Activated CD4-positive, alpha-beta T cell treated with anti-CD3 and anti-CD28 coated beads, Interleukin-2, amount 50 U/mL, for 24 hours (primary cell): Measurements from ENCODE around the gene CSHL1.

Experiments
- DNase-seq, 2 donors: peaks; one replicate each; pipeline ENCODE4 v3.0.0-alpha.2; 2020; ENCODE audit warnings: low read depth in 1 of 2, low spot score in 1 of 2

CSHL1 gene

DNA sequence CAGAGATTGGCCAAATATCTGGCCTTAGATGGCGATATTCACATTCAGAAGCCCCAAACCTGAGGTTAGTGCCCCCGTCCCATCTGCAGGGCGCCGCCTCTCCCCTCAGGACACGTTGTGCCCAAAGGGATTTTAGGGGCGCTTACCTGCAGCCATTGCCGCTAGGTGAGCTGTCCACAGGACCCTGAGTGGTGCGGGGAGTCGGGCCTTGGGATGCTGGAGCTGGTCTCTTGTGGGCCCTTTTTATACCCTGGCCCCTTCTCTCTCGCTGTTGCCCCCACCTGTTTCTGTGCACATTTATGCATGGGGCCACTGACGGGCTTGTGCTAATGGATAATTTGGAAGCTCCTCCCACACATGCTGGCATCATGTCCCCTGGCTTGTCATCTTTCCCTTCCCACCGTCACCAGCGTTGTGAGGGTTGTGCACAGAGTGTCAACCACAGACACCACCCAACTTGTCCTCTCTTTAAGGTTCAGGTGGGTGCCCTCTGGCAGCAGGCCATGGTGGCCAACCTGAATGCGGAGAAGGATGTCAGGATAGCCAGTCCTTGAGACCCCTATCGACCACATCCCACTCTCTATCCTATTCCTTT lies at the start of gene CSHL1:
CSHL1 (minus strand) TSS at position 218 of the 595 bp plus-strand sequence; CDS start at position 156, 62 bp downstream.
- DNase-seq, result no peak

DNA sequence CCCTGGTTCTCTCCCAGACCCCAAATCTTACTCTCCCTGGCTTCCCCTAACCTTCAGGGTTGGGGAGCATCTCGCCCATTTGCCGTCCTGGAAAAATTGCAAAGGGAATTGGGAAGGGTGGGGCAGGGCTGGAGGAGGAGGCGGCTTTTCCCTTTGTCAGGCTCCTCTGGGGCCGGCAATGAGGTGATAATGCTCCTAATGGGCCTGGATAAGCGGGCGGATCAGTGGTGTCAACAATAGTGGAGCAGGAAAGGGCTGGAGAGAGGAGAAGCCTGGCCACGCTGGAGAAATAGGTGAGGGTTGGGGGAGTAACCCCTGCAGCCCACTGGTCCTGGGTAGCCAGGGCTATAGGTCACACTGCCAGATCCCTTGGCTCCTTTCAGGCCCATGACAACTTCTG lies 49.4 kb upstream of the CSHL1 start:
- no peak for DNase-seq

DNA sequence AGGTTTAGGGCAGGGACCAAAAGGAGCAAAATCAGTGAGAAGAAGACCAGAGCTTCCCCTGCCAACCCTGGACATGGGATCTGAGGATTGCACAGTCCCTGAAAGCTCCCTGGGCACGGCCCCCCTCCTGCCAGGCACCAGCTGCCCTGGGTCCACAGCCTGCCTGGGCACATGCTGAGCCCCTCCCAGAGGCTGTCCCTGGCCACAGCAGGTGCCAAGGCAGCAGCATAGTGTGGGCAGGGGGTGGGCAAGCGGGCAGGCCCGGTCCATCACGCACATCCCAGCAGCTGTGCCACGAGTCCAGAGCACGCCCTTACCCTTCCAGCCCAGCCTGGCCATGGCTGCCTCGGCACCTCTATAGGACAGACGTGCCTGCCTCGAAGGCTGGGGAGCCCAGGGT lies 48.9 kb upstream of the CSHL1 start:
- DNase-seq, result no peak

DNA sequence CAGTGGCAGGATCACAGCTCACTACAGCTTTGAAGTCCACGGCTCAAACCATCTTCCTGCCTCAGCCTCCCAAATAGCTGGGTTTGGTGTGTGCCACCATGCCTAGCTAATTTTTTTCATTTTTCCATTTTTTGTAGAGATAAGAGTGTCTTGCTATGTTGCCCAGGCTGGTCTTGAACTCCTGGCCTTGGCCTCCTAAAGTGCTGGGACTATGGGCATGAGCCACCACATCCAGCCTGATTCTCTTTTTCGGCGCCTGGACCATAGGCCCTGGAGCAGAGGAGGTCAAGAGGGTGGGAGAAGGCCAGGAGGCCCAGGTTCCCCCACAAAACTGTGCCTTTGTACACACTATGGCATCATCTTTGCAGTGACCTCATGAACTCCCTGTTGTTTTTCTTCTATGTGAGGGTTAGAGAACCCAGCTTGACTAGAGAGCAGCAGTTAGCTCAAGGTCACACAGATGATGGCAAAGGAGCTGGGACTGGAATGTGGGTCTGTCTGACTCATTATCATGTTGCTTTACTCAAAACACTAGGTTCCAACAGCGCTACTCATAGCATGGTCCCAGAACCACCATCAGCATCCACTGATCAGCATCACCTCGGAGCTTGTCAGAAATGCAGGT lies 45.4 kb upstream of the CSHL1 start:
- DNase-seq, result no peak

DNA sequence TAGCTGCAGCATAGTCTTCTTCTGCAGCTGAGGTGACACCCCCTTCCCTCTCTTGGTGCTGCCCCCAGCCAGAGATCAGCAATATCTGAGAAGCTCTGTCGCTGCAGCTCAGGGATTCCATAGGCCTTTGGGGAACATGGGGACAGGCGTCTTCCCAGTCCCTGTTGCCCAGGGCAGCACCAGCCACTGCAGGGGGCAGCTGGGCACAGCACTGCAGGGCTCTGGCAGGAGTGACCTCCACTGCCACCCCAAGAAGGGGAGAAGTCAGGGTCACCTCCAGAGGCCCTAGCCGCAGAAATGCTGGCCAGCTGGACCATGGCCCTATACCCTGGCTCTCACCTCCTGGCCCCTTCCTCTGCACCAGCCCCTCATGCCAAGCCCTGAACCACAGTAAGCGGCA lies 44.7 kb upstream of the CSHL1 start:
- DNase-seq, result no peak

DNA sequence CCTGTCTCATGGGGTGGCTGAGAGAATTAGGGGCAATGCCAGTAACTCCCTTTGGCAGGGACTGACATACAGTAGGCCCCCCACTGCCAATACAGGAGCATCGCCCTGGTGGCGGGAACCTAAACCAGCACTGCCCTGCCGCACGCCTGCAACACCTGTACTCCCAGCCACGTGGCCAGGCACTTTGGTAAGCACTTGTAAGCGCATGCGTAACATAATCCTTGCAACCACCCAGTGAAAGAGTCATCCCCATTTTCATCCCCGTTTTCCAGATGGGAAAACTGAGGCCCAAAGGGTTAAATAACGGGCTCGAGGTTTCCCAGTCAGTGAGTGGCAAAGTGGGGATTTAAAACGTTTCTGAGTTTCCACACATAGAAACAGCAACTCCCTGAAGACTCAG lies 44.2 kb upstream of the CSHL1 start:
- DNase-seq, result no peak

DNA sequence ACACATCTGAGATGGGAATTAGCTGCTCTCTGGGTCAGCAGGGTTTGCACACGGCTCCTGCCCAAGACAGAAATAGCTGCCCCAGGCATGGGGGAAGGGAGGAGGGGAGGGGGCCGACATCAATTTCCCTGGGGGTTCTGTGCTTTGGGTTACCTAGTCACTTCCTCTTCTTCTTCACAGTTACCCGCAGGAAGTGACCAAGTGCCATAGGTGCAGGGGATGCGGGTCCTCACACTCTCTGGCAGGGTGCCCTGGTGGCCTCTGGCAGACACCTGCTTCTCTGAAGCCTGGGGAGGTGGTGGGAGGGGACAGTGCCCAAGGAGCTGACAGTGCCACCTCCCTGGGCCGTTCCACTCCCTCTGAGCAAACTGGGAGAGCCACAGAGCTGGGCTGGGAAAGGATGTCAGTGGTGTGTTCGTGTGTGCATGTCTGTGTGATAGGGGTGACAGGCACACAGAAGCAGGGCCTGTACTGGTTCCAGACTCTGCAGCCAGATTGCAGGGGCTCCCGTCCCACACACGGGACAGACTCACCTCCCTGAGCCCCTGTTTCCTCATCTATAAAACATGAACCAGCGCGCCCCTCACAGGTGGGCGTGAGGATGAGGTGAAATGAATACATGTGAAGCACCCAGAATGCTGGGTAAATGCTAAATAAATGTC lies 43.5 kb upstream of the CSHL1 start:
- DNase-seq, result no peak

DNA sequence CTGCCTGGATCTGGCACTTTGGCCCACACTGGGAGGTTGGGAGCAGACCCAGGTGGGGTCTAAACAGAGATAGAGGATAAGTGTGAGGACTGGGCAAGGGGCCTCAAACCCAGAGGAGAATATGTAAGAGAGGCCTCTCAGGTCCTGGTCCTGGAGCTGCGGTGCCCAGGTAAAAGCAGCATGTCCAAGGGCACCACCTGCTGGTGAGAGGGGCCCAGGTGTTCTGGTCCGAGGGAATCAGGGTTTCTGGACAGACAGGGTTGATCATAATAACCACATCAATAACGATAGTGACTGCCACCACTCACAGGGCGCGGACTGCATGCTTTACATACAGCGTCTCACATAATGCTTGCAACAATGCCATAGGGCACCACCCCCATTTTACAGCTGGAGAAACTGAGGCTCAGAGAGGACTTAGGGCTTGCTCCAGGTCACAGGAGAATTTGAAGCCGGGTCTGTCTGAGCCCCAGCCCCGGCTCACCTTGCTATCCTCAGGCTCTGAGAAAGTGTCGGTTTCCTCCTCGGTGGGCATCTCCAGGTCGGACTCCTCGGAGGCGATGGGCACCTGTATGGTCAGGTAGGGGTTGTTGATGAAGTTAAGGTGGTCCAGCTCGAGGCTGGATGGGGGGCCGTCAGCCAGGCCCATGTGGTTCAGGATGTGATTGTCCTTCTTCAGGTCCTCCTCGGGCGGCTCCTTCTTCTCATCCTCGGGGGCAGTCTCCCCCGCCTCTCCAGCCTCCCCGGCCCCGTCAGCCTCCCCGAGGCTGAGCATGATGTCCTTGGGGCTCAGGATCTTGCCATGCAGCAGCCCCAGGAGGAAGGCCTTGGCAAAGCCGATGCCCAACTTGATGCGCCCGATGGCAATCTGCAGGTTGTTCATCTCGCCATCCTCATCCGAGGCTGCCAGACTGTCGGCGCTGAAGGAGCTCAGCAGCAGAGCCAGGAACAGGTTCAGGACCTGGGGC lies 40.2 kb upstream of the CSHL1 start:
- DNase-seq, result no peak

DNA sequence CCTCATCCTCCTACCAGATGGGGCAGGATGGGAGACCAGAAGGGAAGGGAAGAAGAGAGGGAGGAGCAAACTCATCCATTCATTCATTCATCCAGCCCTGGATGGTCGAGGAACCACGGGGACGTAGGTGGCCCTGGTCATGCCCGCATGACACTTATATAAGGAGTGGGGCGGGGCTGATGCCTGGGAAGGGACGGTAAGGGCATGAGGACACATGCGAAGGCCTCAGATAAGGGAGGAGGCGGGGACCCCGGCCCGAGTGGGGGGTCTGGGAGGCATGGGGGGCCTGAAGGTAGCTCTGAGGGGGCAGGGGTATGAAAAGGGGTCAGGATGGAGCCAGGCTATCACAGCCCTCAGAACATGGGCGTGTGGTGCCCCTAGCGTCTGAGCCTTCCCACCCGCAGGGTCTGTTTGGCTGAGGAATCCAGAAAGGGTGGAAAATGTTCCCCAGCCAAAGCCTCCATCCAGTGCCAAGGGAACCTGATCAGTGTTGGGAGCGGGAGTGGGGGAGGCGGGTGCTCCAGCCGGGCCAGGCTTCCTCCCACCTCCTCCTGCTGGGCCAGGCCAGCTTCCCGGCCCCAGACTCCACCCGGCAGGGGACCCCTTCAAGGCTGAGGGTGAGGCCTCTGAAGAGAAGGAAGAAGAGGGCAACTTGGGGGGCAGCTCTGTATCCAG lies 38.7 kb upstream of the CSHL1 start:
- no peak for DNase-seq

DNA sequence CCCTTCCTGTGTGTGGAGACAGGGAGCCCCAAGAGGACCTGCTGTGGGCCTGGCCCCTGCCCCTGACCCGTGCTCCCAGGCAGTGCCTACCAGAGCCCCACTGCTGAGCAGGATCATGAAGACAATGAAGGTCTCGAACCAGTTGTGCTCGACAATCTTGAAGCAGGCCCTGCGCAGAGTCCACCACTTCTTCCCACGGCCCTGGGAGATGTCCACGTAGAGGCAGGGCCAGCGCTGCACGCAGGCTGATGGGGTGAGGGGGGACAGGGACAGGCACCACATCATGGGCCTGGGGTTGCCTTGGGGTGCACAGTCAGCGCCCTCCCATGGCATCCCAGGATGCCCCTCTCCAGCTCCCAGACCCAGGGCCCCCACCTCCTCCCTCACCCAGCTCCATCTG lies 37.5 kb upstream of the CSHL1 start:
- DNase-seq, result no peak

DNA sequence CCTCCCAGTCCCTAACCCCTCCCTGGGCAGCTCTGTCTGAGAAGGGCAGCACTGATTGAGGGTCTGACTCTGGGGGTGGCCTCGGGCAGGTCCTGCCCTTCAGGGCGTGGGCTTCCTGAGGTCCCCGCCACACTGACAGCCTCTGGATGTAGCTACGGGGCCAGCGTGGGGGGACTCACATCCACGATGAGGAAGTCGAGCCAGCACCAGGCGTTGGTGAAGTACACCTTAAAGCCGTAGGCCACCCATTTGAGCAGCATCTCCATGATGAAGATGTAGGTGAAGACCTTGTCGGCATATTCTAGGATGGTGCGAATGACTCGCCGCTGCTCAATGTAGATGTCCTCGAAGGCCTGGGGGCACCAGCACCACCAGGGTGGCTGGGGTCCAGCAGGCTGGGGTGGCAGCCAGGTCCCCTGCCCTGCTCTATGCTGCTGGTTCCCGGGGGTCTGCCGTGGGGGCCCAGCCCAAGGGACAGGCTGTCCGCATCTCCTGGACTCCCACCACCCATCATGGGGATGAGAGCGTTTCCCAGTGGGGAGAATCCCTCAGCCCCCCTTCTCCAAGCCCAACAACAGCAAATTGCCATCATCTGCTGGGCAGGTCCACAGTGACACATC lies 36.8 kb upstream of the CSHL1 start:
- DNase-seq, result no peak

DNA sequence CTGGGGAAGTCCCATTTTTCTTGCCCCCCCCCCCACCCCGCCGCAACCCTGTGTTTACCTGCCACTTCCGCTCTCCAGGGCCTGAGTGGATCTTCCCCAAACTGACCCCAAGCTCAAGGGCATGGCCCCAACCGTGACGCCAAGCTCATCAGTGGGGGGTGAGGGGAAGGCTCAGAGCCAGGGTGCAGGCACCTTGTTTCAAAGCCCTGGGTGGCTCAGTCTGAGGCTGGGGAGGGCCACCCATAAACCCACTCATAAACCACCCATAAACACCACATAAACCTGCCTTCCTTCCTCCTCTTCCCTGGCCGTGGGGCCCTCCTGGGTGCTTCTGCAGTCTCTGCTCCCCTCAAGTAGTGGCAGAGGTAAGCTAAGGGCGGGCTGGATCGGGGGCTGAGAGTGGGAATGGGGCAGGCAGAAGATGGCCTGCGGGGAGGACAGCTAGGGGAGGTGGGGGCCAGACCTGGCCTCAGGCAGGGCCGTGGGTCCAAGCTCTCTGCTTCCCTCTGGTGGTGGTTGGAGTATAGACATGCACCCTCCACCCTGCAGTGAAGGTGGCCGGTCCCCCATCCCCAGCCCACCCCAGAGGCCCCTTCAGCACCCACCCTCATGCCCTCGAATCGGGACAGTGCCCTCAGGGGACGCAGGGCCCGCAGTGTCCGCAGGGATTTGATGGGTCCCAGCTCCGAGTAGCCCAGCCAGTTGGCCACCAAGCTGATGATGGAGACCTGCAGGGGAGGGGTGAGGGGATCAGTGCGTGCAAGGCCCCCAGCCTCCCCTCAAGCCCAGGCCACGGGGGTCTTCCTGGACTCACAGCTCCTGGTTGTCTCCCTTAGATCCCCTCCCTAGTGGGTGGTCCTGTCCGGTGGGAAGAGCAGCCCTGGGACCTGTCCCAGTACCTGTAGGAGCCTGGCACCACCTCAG lies 35.6 kb upstream of the CSHL1 start:
- DNase-seq, result peak; percentile 36 to 51

DNA sequence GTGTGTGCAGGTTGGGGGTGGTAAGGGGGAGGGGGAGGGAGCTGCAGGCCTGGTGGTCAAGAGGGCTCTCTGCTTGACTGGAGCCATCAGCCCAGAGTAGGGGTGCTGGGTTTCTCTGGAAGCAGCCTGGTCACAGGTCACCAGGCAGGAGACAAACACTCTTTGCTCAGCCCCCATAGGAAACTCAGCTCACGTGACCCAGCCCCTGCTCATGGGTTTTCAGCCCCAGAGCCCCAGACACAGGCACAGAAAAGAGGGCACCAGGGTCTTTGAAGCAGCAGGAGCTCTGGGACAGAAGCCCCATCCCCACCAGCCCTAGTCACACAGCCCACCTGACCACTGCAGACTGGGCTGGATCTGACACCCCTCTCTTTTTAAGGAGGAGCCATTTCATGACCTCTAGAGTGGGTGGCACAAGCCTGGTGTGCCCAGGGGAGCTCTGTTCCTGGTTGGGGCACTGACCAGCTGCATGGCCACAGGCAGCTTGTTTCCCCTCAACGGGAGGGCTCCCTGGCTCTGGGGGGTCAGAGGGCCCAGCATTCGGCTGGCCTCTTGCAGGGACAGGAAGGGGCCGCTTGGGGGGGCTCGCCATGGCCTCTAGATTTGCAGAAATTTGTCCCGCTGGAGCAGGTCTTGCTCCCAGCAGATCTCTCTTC lies 34.9 kb upstream of the CSHL1 start:
- DNase-seq, result no peak

DNA sequence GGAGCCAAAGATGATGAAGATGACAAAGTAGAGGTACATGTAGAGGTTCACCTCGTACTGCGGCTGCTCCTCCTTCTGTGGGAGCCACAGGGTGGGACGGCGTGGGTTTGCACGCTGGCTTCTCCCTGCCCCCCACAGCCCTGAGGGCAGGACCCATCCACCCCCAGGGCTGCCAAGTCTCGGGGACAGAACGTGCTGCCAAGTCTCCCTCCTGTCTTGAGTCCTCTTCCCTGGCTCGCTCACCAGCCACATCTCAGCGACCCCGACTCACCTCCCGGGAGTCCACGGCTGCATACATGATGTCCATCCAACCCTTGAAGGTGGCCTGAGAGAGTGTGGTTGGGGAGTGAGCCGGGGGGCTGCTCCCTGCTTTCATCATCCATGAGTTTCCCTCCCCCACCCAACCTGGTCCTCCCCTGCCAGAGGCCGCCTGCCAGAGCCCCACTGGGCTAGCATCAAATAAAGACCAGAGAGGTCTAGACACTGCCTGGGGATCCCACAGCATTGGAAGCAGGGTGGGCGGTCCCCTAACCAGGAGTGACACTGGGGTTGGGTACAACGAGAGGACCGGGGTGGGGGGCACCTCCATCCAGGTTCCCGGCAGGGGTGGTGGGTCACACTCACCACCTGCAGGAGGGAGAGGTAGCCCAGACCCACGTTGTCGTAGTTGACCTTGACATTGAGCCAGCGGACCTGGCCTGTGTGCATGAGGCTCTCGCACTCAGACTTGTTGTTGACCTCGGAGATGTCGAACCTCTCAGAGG lies 33.9 kb upstream of the CSHL1 start:
- DNase-seq, result no peak

DNA sequence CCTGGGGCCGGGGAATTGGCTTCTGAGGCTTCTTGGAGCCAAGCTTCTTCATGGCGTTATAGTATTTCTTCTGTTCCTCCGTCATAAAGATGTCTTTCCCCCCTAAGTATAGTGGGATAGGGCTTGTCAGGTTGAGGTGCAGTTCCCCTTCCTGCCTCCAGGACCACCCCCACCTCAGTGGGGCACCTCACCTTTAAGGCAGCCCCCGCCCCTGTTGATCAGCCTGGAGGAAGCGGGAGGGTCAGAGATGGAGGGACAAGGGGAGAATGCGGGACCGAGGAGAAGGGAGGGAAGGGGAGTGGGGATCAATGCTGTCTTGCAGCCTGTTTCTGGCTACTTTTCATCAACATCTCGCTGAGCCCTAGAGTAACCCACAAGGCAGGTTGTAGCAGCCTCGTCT lies 32.7 kb upstream of the CSHL1 start:
- no peak for DNase-seq

DNA sequence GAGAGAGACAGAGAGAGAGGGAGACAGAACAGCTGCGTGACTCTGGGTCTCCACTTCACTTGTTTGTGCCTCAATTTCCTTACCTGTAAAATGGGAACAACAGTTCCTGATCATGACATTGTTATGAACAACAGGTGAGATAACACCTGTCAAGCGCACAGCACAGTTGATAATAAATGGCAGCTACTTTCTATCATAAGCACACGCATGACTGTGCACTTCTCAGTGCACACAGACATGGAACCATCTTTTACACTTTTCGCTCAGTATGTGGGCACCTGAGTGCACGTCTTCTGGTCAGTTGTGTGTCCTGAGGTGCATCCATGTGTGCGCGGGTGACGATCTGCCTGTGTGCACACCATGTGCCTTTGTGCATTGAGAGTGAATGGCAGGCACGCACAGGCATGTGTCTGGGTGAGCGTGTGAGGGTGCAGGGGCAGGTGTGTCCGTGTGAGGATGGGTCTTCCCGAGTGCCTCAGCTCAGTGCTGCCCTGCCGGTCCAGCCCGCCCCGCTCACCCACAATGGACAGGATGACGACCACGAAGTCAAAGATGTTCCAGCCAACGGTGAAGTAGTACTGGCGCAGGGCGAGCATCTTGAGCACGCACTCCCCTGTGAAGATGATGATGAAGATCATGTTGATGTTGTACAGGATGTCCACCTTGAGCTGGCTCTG lies 31.4 kb upstream of the CSHL1 start:
- DNase-seq, result no peak

DNA sequence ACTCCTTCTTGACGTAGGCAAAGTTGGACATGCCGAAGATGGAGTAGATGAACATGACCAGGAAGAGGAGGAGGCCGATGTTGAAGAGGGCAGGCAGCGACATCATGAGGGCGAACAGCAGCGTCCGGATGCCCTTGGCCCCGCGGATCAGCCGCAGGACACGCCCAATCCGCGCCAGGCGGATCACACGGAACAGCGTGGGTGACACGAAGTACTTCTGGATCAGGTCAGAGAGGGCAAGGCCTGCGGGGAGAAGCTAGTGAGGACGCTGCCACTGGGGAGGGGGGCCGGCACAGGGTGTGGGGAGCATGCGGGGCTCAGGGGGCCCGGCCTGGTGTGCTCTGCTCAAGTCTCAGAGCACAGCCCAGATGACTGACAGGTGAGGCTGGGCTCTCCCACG lies 30.7 kb upstream of the CSHL1 start:
- DNase-seq, result no peak

DNA sequence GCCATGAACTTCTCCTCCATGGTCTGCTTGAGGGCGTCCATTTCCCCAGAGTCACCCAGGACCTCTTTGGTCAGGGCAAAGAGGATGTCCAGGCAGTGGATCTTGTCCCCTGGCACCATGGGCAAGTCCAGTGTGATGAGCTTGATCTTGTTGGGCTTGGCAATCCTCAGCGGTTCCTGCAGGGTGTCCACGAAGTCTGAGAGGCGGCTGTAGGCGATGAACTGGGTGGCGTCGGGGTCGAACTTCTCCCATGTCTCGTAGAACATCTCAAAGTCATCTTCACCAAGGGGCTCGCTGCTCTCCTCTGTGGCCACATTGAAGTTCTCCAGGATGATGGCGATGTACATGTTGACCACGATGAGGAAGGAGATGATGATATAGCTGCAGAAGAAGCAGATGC lies 30.1 kb upstream of the CSHL1 start:
- DNase-seq, result no peak
